C4-2B (cell line): Measurements from ENCODE around the gene ZNF569.

Experiments
- H3K27ac ChIP-seq: fragments of 450-650 bp; 2 replicates; pipeline ENCODE4 v1.5.1; 2017
- CTCF ChIP-seq: fragments of 450-650 bp; conservative IDR thresholded peaks from 2 replicates; pipeline ENCODE4 v1.5.1; 2017; ENCODE audit warnings: mild to moderate bottlenecking
- ZFX ChIP-seq: fragments of 450-650 bp; IDR thresholded peaks from 2 replicates; pipeline ENCODE4 v1.6.1; 2017

Gene ZNF569

GRCh38 chr19:37466798-37467607 lies at the start of gene ZNF569:
Gene ZNF569, minus strand, starts transcription at chr19:37467444. Its CDS starts 22,523 bp downstream, at chr19:37444921.
- peak within 1 kb of the TSS; percentile 64 for H3K27ac ChIP-seq
- TF ChIP-seq ZFX (peak; percentile 70), CTCF (no peak)

- no peak overlapping the region for H3K27ac ChIP-seq
- TF ChIP-seq CTCF (no peak), ZFX (no peak)
Measured at GRCh38 chr19:37513397-37513796, 46.2 kb upstream of the ZNF569 start.

DNA sequence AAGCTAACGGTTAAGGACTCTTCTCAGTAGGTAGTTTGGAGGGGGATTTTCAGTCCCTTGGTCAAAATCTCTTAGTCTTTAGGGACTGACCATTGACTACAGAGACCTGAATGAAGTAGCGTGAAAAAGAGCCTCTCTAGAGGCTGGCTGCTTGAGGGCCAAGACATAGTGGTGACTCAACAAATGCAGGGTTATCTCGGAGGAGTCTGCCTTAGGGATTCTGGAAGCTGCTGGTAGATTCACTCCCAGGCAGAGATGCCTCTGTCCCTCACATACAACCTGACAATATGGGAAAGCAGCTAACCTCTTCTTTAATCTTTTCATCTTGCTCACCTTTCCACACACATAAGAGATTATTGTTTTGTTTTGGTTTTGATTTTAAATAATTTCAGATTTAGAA lies 44.6 kb upstream of the ZNF569 start:
- no peak overlapping the region for H3K27ac ChIP-seq
- no peak for TF ChIP-seq CTCF
- no peak for TF ChIP-seq ZFX

DNA sequence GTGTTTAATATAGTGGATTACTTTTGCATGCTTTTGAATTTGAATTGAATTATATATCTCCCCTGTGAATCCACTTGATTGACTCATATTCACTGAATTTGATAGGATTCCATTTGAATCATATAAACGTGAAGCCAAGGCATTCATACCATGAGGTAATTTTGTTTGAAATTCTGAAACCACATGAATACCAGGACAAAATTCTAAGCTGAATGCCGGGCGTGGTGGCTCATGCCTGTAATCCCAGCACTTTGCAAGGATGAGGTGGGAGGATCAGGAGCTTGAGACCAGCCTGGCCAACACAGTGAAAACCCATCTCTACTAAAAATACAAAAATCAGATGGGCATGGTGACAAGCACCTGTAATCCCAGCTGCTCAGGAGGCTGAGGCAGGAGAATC lies 43.9 kb upstream of the ZNF569 start:
- TF ChIP-seq ZFX (no peak), CTCF (no peak)
- no peak overlapping the region for H3K27ac ChIP-seq

DNA sequence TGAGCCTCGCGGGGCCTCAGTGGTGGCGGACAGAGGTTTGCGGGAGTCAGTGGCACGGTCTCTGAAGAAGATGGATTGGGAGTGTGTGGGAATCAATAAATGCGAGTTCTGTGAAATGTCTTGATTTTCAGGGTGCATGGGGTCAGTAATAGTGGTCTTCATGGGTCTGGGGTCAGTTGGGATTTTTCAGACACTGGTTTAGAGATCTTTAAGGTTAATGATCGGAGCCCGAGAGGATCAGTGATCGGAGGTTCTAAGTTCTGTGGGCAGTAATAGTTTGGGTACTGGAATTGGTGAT lies 39.9 kb upstream of the ZNF569 start:
- TF ChIP-seq ZFX = no peak
- no peak for TF ChIP-seq CTCF
- peak overlapping the region; percentile 70 for H3K27ac ChIP-seq

GRCh38 chr19:37506387-37507166 lies 39.3 kb upstream of the ZNF569 start, which contains the start of gene ZNF793:
Gene ZNF793, plus strand, starts transcription at chr19:37506939. Its CDS starts 16,501 bp downstream, at chr19:37523440.
- TF ChIP-seq ZFX (no peak), CTCF (no peak)
- peak within 1 kb of the TSS; percentile 70 for H3K27ac ChIP-seq

DNA sequence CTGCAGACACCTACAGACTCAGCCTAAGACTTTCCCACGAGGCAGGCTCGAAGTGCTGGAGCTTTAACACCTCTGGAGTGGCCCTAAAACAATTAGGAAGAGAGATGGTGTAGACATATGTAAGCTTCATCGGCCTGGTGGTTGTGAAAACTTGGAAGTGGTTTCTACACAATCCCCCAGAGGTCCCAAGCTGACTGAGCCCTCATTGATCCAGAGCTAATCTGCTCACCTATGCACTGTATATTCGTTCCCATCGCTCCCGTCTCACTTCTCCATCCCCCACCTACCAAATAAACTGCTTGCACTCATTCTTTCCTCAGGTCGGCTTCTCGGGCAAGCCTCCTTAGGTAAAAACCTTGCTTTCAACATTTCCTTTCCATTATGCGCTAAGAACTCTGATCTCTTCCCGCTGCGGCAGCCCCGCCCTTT lies 38.7 kb upstream of the ZNF569 start:
- TF ChIP-seq ZFX (no peak), CTCF (no peak)

More for the DNA sequence above, 38.7 kb upstream of the ZNF569 start:
- H3K27ac ChIP-seq = peak overlapping the region; percentile 70
